DMS53 (cell line): ENCODE results near the gene FXR1.

ENCODE experiments used
- DNase-seq: peaks from one replicate; lab custom pipeline; 2025; lab: John Stamatoyannopoulos, UW

FXR1 gene

GRCh38 chr3:181007262-181007661 is 94.8 kb downstream of the FXR1 start:
- DNase-seq = no peak

GRCh38 chr3:181008796-181009195 is 96.3 kb downstream of the FXR1 start:
- DNase-seq = no peak

GRCh38 chr3:181009225-181009624 is 96.8 kb downstream of the FXR1 start:
- DNase-seq = no peak

GRCh38 chr3:181017690-181018089 is 105.2 kb downstream of the FXR1 start:
- no peak for DNase-seq

- DNase-seq = no peak
Observed at GRCh38 chr3:181025204-181025603, 112.7 kb downstream of the FXR1 start.

GRCh38 chr3:181030948-181031347 is 118.5 kb downstream of the FXR1 start:
- no peak for DNase-seq
